ENCODE measurements around the gene LDLRAD1.
"Not testable (repeated sequence)": the region's sequence is repeated elsewhere in the genome, so short reads cannot be mapped to it uniquely, and the experiment has no call there.

- TF ChIP-seq POLR2AphosphoS5, CTCF (IDR thresholded peaks at IDR 0.05): not testable (repeated sequence)
Observed at GRCh38 chr1:54019562-54020176, 1.7 kb upstream of the LDLRAD1 start.
